A549 (cell line): ENCODE data around the gene PLEKHF1. TPM values are rescaled to one million over a fixed set of nuclear protein-coding genes. Genes with fewer than 3 reads are reported as not detected.

Experiments
- ATAC-seq, 2 experiments: fragments of 200-7000 bp in 1 of 2; fragments of >200 bp in 1 of 2; cut with Nextera tagmentation in 1 of 2; cut with Tn5 transposase in 1 of 2; 3 replicates each; pipeline versions ENCODE4 v1.8.0 to v1.9.1; 2018 to 2020; ENCODE audit warnings: mild to moderate bottlenecking in 1 of 2, moderate library complexity in 1 of 2
- CTCF ChIA-PET: fragments of 300-600 bp; sonication (Branson Sonifier 250); formaldehyde crosslinking; extraction: SDS; loops from one replicate; lab custom pipeline; 2021; ENCODE audit warnings: antibody characterized with exemption, inconsistent platforms; lab: Yijun Ruan, JAX
- POLR2A ChIA-PET: fragments of 350-600 bp; formaldehyde crosslinking; extraction: SDS; loops from one replicate; lab custom pipeline; 2021; ENCODE audit warnings: antibody characterized with exemption, inconsistent platforms; lab: Yijun Ruan, JAX
- DNase-seq, 2 experiments: peaks; one replicate each; pipeline versions ENCODE4 v3.0.0 to v3.0.0-alpha.2; 2011 to 2016; ENCODE audit warnings: low read depth in 1 of 2, low spot score in 1 of 2
- FAIRE-seq: peaks from 2 replicates; lab custom pipeline; 2011; peaks lifted over from hg19 to GRCh38; lab: Jason Lieb, UNC
- H3K27ac ChIP-seq, 2 experiments: fragments of >200 bp; sonication (Bioruptor Twin); formaldehyde crosslinking; 3 replicates each; pipeline ENCODE4 v1.5.1; 2016 to 2017
- H3K4me1 ChIP-seq: fragments of >200 bp; sonication (Bioruptor Twin); formaldehyde crosslinking; 3 replicates; pipeline ENCODE4 v1.6.1; 2016
- H3K4me2 ChIP-seq: fragments of >200 bp; sonication (Bioruptor Twin); formaldehyde crosslinking; 3 replicates; pipeline ENCODE4 v1.6.1; 2016
- H3K4me3 ChIP-seq: fragments of >200 bp; sonication (Bioruptor Twin); formaldehyde crosslinking; 3 replicates; pipeline ENCODE4 v1.5.1; 2016
- H3K9me3 ChIP-seq: fragments of >200 bp; sonication (Bioruptor Twin); formaldehyde crosslinking; 3 replicates; pipeline ENCODE4 v1.6.1; 2016
- BHLHE40 ChIP-seq: IDR thresholded peaks from 2 replicates; pipeline ENCODE4 v1.6.1; 2012; ENCODE audit warnings: low read depth, low read length, inconsistent platforms
- CEBPB ChIP-seq, 2 experiments: fragments of >200 bp in 1 of 2; sonication (Bioruptor Twin) in 1 of 2; formaldehyde crosslinking in 1 of 2; IDR thresholded peaks; 2 replicates each; pipeline ENCODE4 v1.6.1; 2012 to 2016
- EHF ChIP-seq: fragments of 250-450 bp; sonication (Bioruptor Pico); IDR thresholded peaks from 2 replicates; pipeline ENCODE4 v1.5.0; 2020; ENCODE audit warnings: mild to moderate bottlenecking
- EP300 ChIP-seq, 2 experiments: fragments of >200 bp; sonication (Bioruptor Twin); formaldehyde crosslinking; IDR thresholded peaks; 2 replicates in 1 of 2; 3 replicates in 1 of 2; pipeline ENCODE4 v1.6.1; 2016 to 2017
- FOSL2 ChIP-seq, 2 experiments: fragments of 450-650 bp in 1 of 2; fragments of >200 bp in 1 of 2; sonication (Bioruptor Twin) in 1 of 2; formaldehyde crosslinking; IDR thresholded peaks; 2 replicates each; pipeline versions ENCODE4 v1.5.0 to v1.6.1; 2016 to 2020; ENCODE audit warnings: mild to moderate bottlenecking in 1 of 2, moderate library complexity in 1 of 2
- GATA3 ChIP-seq: IDR thresholded peaks from 2 replicates; pipeline ENCODE4 v1.6.1; 2012; ENCODE audit warnings: borderline replicate concordance
- HDAC2 ChIP-seq: fragments of 200-600 bp; sonication (generic); IDR thresholded peaks from 2 replicates; pipeline ENCODE4 v1.6.1; 2016
- JUNB ChIP-seq: fragments of >200 bp; sonication (Bioruptor Twin); formaldehyde crosslinking; IDR thresholded peaks from 2 replicates; pipeline ENCODE4 v1.6.1; 2016
- NFE2L2 ChIP-seq: fragments of 150-350 bp; conservative IDR thresholded peaks from 2 replicates; pipeline ENCODE4 v1.6.1; 2014; ENCODE audit warnings: low read length
- NR3C1 ChIP-seq: fragments of >200 bp; sonication (Bioruptor Twin); formaldehyde crosslinking; IDR thresholded peaks from 3 replicates; pipeline ENCODE4 v1.6.1; 2017
- PHF8 ChIP-seq: fragments of 200-600 bp; sonication (generic); IDR thresholded peaks from 2 replicates; pipeline ENCODE4 v1.6.1; 2016; ENCODE audit warnings: low read depth, mild to moderate bottlenecking, antibody characterized with exemption, moderate library complexity, borderline replicate concordance
- POLR2A ChIP-seq: IDR thresholded peaks from 2 replicates; pipeline ENCODE4 v1.6.1; 2012; ENCODE audit warnings: mild to moderate bottlenecking, low read length
- RAD21 ChIP-seq, 2 experiments: fragments of >200 bp in 1 of 2; sonication (Bioruptor Twin) in 1 of 2; formaldehyde crosslinking in 1 of 2; IDR thresholded peaks in 1 of 2; conservative IDR thresholded peaks in 1 of 2; 2 replicates in 1 of 2; 3 replicates in 1 of 2; pipeline ENCODE4 v1.6.1; 2012 to 2018; ENCODE audit warnings: inconsistent platforms in 1 of 2
- RARB ChIP-seq: fragments of 250-450 bp; sonication (Bioruptor Pico); IDR thresholded peaks from 2 replicates; pipeline ENCODE4 v1.8.0; 2021; ENCODE audit warnings: mild to moderate bottlenecking, moderate library complexity
- RCOR1 ChIP-seq: fragments of 150-350 bp; IDR thresholded peaks from 2 replicates; pipeline ENCODE4 v1.6.1; 2014; ENCODE audit warnings: antibody characterized with exemption, low read length, low read depth
- RFX5 ChIP-seq: fragments of 450-650 bp; IDR thresholded peaks from 2 replicates; pipeline ENCODE4 v1.7.1; 2014; ENCODE audit warnings: antibody characterized with exemption, mild to moderate bottlenecking, moderate library complexity
- RNF2 ChIP-seq: fragments of 200-600 bp; sonication (generic); IDR thresholded peaks from 2 replicates; pipeline ENCODE4 v1.6.1; 2016; ENCODE audit warnings: low read depth, mild to moderate bottlenecking, antibody characterized with exemption, moderate library complexity, borderline replicate concordance
- SMC3 ChIP-seq: fragments of >200 bp; sonication (Bioruptor Twin); formaldehyde crosslinking; IDR thresholded peaks from 3 replicates; pipeline ENCODE4 v1.6.1; 2018; ENCODE audit warnings: inconsistent platforms
- TFCP2L1 ChIP-seq: fragments of 250-450 bp; sonication (Bioruptor Pico); IDR thresholded peaks from 2 replicates; pipeline ENCODE4 v1.5.0; 2021; ENCODE audit warnings: mild to moderate bottlenecking
- ZFP36 ChIP-seq: fragments of 450-650 bp; IDR thresholded peaks from 2 replicates; pipeline ENCODE4 v1.6.1; 2014; ENCODE audit warnings: borderline replicate concordance; ENCODE audit not compliant: partially characterized antibody
- ZSCAN20 ChIP-seq: fragments of 250-450 bp; sonication (Bioruptor Pico); IDR thresholded peaks from 2 replicates; pipeline ENCODE4 v1.8.0; 2022; ENCODE audit warnings: mild to moderate bottlenecking, moderate library complexity
- WGBS: methylation state at CpG from one replicate; pipeline ENCODE4 v1.1.6; 2017; ENCODE audit errors: missing lambda C conversion rate; 5-methylcytosine and 5-hydroxymethylcytosine counted together
- polyA plus RNA-seq, 4 experiments: library from polyadenylated mRNA; depleted of rRNA in 3 of 4; stranded (reverse); fragments of >200 nt; fragmentation: RNase III in 1 of 4; extraction: RNeasy Plus Mini Kit Qiagen cat#74134 plus additional on column Dnase treatment in 1 of 4; gene quantifications; 2 replicates in 3 of 4; 3 replicates in 1 of 4; pipeline ENCODE4 v1.2.3, GENCODE V29; 2011 to 2017
- TF ChIP-seq, protein P1 (sequence below): fragments of >200 bp; sonication (Bioruptor Twin); formaldehyde crosslinking; IDR thresholded peaks from 3 replicates; pipeline ENCODE4 v1.5.1; 2016
- TF ChIP-seq, protein P2 (sequence below): IDR thresholded peaks from 2 replicates; pipeline ENCODE4 v1.6.1; 2012; ENCODE audit warnings: low read depth, borderline replicate concordance
- TF ChIP-seq, protein P3 (sequence below): fragments of 450-650 bp; IDR thresholded peaks from 2 replicates; pipeline ENCODE4 v1.6.1; 2014; ENCODE audit warnings: antibody characterized with exemption
- TF ChIP-seq, protein P4 (sequence below): IDR thresholded peaks from 2 replicates; pipeline ENCODE4 v1.6.1; 2012
- TF ChIP-seq, protein P5 (sequence below): fragments of 250-450 bp; sonication (Bioruptor Pico); IDR thresholded peaks from 2 replicates; pipeline ENCODE4 v1.5.0; 2020; ENCODE audit warnings: low read depth, mild to moderate bottlenecking, moderate library complexity

Gene PLEKHF1
- polyA plus RNA-seq, 2 of the 4 experiments (the other 2 are of a cell fraction), result 2.1 to 4.1 TPM

DNA sequence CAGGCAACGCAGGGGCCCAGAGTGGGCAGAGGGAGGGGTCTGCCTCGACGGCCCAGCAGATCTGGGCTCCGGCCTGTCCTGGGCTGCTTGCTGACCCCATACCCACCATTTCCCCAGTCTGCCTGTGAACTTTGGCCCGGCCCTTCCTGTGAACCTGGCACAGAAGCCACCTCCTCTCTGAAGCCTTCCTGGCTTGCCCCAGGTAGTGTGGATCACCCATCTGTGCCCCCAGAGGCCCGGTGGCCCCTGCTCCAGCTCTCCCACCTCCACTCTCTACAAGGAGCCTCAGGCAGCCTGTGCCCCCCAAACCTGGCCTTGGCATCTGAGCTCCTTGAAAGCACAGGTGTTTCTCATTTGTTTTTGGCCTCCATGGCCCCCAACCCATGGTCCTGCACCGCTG lies 15.7 kb downstream of the PLEKHF1 start:
- POLR2A ChIA-PET, result no interaction called here
- no peaks in the 10 kb centered on the region for H3K4me1 ChIP-seq
- H3K9me3 ChIP-seq, result no peaks in the 10 kb centered on the region
- CTCF ChIA-PET, result interaction anchor here (0.6 to 6.9 kb wide), 8 partner anchors 9 to 84 kb away, joined by 3 to 33 read pairs (median 12); partner anchors contain the start of gene C19orf12
- TF ChIP-seq GATA3, result no peak
- peak; percentile 80 for TF ChIP-seq ZFP36
- WGBS, result 59% methylated on average over 7 of the region's 7 CpGs
- H3K4me2 ChIP-seq, result no peak overlapping the region
- FAIRE-seq (no peak), ATAC-seq (no peak), DNase-seq (no peak)
- H3K4me3 ChIP-seq, result no peak overlapping the region
- no peak overlapping the region for H3K27ac ChIP-seq

DNA sequence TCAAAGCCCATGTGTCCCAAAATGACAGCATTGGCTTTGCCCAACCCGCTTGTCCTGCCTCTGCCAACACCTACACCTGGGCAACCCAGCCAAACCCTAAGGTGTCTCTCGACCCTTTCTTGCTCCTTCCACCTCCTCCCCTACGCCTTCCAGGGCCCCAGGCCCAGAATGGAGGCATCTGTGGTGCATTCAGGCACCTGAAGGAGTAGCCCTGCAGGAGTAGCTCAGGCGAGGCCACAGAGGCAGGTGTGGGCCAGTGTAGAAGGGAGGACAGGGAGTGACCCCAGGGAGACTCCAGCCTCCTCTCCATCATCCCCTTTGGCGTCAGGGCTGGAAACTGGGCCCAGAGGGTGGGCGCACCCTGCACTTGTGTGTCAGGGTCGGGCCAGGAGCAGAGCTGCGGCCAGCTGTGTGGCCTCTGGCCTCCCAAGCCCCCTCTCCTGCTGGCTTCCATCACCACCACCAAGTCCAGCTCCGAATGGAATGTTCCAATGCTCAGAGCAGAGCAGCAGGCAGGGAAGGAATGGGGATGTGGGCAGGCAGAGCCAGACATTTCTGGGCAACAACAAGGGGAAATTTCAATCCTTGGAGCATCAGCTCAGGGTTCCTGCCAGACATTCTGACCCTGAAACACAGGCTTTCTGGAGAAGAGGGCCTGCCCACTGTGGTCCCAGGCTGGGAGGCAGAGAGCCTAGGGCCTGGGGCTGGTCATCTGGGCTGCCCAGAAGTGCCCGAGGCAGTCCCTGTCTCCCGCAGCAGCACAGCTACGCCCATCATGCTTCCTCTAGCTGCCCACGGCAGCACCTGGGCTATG lies 16.4 kb downstream of the PLEKHF1 start:
- Histone ChIP-seq H3K27ac (no peak overlapping the region), H3K4me1 (no peaks in the 10 kb centered on the region)
- DNase-seq, result no peak
- POLR2A ChIA-PET, result interaction anchor here (0.6 kb wide), 1 partner anchor 16 kb away, joined by 3 read pairs; the partner anchor contains the start of gene PLEKHF1
- TF ChIP-seq SMC3 (no peak), RAD21 (conservative IDR thresholded peaks at IDR 0.05 in 1 of 2, IDR thresholded peaks at IDR 0.05 in 1 of 2) (no peak), EHF (CRISPR knock-in tag) (no peak), CEBPB (IDR thresholded peaks at IDR 0.05) (no peak), TFCP2L1 (CRISPR knock-in tag) (no peak), ZSCAN20 (CRISPR knock-in tag) (no peak), NFE2L2 (no peak), POLR2A (no peak), GATA3 (no peak), RARB (CRISPR knock-in tag) (no peak)
- TF ChIP-seq, protein P1, sequence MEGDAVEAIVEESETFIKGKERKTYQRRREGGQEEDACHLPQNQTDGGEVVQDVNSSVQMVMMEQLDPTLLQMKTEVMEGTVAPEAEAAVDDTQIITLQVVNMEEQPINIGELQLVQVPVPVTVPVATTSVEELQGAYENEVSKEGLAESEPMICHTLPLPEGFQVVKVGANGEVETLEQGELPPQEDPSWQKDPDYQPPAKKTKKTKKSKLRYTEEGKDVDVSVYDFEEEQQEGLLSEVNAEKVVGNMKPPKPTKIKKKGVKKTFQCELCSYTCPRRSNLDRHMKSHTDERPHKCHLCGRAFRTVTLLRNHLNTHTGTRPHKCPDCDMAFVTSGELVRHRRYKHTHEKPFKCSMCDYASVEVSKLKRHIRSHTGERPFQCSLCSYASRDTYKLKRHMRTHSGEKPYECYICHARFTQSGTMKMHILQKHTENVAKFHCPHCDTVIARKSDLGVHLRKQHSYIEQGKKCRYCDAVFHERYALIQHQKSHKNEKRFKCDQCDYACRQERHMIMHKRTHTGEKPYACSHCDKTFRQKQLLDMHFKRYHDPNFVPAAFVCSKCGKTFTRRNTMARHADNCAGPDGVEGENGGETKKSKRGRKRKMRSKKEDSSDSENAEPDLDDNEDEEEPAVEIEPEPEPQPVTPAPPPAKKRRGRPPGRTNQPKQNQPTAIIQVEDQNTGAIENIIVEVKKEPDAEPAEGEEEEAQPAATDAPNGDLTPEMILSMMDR, result no peak
- TF ChIP-seq, protein P2, sequence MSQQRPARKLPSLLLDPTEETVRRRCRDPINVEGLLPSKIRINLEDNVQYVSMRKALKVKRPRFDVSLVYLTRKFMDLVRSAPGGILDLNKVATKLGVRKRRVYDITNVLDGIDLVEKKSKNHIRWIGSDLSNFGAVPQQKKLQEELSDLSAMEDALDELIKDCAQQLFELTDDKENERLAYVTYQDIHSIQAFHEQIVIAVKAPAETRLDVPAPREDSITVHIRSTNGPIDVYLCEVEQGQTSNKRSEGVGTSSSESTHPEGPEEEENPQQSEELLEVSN, result no peak
- TF ChIP-seq, protein P3, sequence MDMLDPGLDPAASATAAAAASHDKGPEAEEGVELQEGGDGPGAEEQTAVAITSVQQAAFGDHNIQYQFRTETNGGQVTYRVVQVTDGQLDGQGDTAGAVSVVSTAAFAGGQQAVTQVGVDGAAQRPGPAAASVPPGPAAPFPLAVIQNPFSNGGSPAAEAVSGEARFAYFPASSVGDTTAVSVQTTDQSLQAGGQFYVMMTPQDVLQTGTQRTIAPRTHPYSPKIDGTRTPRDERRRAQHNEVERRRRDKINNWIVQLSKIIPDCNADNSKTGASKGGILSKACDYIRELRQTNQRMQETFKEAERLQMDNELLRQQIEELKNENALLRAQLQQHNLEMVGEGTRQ, result no peak
- TF ChIP-seq, all 56 proteins: peak for 0
- no peak overlapping the region for H3K4me2 ChIP-seq
- no peak for FAIRE-seq
- H3K4me3 ChIP-seq, result no peak overlapping the region
- CTCF ChIA-PET, result interaction anchor here (0.6 to 6.9 kb wide), 8 partner anchors 9 to 83 kb away, joined by 3 to 33 read pairs (median 12); partner anchors contain the start of gene C19orf12
- 52% methylated on average over 13 of the region's 13 CpGs for WGBS
- no peaks in the 10 kb centered on the region for H3K9me3 ChIP-seq
- peak in 1 of 2 experiments; percentile 4; a peak in 2 of 6 replicates for ATAC-seq

DNA sequence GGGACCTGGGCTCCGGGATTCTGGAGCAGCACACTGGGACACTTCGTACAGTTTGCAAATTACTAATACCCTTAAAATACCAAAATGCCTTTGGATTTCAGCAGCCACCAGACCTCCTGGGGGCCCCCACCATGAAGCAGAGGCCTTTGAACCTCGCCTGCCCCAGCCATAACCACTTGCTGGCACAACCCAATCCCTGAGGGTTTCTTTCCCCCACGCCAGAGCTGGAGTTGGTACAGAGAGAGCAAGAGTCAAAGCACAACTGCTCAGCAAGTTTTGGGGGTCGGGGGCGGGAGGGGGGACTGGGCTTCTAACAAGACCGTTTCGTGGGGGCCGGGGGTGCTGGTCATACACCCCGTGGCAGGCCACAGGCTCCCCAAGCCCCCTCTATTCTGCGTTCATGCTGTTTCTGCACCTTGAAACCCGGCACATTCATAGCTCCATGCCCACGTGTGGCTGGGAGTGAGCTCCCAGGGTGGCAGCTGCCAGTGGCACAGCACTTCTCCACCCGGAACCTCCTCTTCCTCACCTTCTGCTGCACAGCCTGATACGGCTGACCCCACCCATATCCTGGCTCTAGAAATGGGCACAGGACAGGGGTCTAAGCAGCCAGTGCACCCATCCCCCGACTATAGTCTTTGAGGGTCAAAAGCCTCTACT lies 17.1 kb downstream of the PLEKHF1 start:
- FAIRE-seq (no peak), DNase-seq (no peak), ATAC-seq (no peak)
- WGBS, result 47% methylated on average over 15 of the region's 16 CpGs
- H3K9me3 ChIP-seq, result no peaks in the 10 kb centered on the region
- H3K27ac ChIP-seq, result no peak overlapping the region
- POLR2A ChIA-PET, result no interaction called here
- H3K4me1 ChIP-seq, result peaks cover 2% of the 10 kb centered on the region; the same call in 1 of the 3 replicates
- CTCF ChIA-PET, result interaction anchor here (1.9 to 6.9 kb wide), 5 partner anchors 10 to 72 kb away, joined by 11 to 33 read pairs (median 12); partner anchors contain the start of gene C19orf12
- no peak overlapping the region for H3K4me2 ChIP-seq
- H3K4me3 ChIP-seq, result no peak overlapping the region
- TF ChIP-seq, protein P4, sequence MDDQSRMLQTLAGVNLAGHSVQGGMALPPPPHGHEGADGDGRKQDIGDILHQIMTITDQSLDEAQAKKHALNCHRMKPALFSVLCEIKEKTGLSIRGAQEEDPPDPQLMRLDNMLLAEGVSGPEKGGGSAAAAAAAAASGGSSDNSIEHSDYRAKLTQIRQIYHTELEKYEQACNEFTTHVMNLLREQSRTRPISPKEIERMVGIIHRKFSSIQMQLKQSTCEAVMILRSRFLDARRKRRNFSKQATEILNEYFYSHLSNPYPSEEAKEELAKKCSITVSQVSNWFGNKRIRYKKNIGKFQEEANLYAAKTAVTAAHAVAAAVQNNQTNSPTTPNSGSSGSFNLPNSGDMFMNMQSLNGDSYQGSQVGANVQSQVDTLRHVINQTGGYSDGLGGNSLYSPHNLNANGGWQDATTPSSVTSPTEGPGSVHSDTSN, result no peak
- no peak for TF ChIP-seq BHLHE40
- no peak for TF ChIP-seq NFE2L2
- no peak for TF ChIP-seq HDAC2
- no peak for TF ChIP-seq JUNB
- no peak for TF ChIP-seq NR3C1
- TF ChIP-seq RCOR1, result no peak
- TF ChIP-seq RFX5, result no peak
- TF ChIP-seq, protein P5, sequence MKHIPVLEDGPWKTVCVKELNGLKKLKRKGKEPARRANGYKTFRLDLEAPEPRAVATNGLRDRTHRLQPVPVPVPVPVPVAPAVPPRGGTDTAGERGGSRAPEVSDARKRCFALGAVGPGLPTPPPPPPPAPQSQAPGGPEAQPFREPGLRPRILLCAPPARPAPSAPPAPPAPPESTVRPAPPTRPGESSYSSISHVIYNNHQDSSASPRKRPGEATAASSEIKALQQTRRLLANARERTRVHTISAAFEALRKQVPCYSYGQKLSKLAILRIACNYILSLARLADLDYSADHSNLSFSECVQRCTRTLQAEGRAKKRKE (CRISPR knock-in tag), result no peak
- TF ChIP-seq PHF8, result no peak
- no peak for TF ChIP-seq RNF2
- TF ChIP-seq EP300 (IDR thresholded peaks at IDR 0.05), result no peak
- TF ChIP-seq, protein P3, result no peak
- TF ChIP-seq FOSL2 (IDR thresholded peaks at IDR 0.05), result no peak
- TF ChIP-seq FOSL2 (CRISPR knock-in tag; IDR thresholded peaks at IDR 0.05), result no peak
